Limb (tissue), 2 donors: ENCODE measurements around the gene SLC1A5.
"Not testable (repeated sequence)": the region's sequence is repeated elsewhere in the genome, so short reads cannot be mapped to it uniquely, and the experiment has no call there.

ENCODE experiments used
- DNase-seq, 2 donors: peaks; one replicate each; pipeline ENCODE4 v3.0.0-alpha.2; 2016; ENCODE audit errors: extremely low spot score in 2 of 2

The SLC1A5 gene

GRCh38 chr19:46788262-46788967 lies at the start of gene SLC1A5:
TSS of gene SLC1A5 (minus strand) at chr19:46788594. CDS start at chr19:46787965, 629 bp downstream.
- DNase-seq = peak; percentile 94 to 95

GRCh38 chr19:46838160-46838559 lies 49.8 kb upstream of the SLC1A5 start:
- no peak for DNase-seq

DNA sequence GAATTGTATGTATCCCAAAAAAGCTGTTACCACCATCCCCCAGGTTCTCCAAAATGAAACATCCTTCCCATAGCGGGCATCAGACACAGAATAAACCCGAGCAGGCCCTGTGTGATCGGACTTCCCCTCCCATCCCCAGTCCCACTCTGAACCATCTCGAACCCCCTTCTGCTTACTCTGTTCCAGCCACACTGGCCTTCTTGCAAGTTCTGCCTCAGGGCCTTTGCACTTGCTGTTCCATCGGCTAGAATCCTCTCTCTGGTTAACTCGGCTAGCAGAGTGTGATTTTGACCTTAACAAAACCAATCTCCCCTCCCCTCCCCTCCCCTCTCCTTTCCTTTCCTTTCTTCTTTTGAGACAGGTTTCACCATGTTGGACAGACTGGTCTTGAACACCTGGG lies 46.6 kb upstream of the SLC1A5 start:
- no peak for DNase-seq

GRCh38 chr19:46834121-46834520 lies 45.7 kb upstream of the SLC1A5 start:
- no peak for DNase-seq

- DNase-seq = no peak
Observed at GRCh38 chr19:46830864-46831263, 42.5 kb upstream of the SLC1A5 start.

GRCh38 chr19:46828484-46828883 lies 40.1 kb upstream of the SLC1A5 start:
- DNase-seq = no peak

- no peak for DNase-seq
Observed at GRCh38 chr19:46825731-46826055, 37.3 kb upstream of the SLC1A5 start.

GRCh38 chr19:46824890-46825730 lies 36.7 kb upstream of the SLC1A5 start:
- no peak for DNase-seq

GRCh38 chr19:46823049-46823448 lies 34.7 kb upstream of the SLC1A5 start:
- DNase-seq = no peak

DNA sequence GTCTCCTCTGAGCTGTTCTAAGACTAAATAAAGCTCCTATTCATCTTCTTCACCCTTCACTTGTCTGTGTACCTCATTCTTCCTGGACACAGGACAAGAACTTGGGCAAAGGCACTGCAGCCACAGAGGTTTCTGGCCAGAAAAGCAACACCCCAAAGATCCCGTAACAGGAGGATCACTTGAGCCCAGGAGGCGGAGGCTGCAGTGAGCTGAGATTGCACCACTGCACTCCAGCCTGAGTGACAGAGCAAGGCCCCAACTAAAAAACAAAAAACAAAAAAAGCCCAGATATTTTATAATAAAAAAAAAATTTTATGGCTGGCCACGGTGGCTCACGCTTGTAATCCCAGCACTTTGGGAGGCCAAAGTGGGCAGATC lies 34.0 kb upstream of the SLC1A5 start:
- not testable (repeated sequence) for DNase-seq

- DNase-seq = no peak
Observed at GRCh38 chr19:46821512-46822409, 33.4 kb upstream of the SLC1A5 start.

DNA sequence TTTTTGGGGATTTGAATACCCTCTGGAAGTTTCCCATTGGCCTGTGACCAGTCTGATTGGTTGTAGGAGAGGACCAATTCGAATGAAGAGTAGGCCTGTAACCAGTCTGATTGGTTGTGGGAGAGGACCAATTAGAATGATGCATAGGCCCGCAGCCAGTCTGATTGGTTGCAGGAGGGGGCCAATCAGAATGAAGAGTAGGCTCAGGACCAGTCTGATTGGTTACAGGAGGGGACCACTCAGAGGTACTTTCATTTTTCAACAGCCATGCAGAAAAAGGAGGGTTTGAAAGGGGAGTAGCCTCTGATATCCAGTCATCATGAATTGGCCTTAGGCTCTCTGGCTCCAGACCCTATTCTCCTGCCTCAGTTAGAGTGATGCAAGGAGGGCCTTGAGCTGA lies 30.4 kb upstream of the SLC1A5 start:
- no peak for DNase-seq

DNA sequence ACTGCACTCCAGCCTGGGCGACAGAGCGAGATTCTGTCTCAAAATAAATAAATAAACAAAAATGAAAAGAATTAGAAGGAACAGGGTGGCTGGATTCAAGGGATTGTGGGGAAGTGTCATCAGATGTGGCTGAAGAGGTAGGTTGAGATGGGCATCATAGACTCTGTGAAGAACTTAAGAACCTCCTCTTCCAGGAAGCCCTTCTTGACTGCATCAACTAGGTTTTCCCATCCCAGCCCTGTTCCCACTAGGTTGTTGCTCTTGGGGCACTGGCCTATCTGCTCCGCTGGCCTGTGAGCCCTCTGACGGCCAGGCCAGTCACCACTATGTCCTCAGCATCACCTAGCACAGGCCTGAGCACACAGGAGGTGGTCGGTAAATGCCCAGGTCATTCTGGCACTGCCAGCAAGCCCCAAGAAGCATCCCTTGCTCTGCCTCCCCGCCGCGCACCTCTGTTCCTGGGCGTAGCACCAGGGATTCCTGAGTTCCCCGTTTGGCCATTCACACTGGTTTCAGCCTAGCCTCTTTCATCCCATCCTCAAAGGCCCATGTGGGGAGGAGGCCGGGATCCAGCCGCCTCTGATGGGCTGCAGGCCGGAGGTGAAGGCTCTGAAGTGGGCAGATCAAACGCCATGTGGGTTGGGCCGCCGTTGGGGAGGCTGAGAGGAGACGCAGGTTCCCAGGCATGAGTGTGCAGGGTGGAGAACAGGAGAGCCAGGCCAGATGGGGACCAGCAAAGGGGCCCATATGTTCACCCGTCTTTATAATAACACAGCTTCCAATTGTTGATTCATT lies 27.6 kb upstream of the SLC1A5 start:
- DNase-seq = no peak

DNA sequence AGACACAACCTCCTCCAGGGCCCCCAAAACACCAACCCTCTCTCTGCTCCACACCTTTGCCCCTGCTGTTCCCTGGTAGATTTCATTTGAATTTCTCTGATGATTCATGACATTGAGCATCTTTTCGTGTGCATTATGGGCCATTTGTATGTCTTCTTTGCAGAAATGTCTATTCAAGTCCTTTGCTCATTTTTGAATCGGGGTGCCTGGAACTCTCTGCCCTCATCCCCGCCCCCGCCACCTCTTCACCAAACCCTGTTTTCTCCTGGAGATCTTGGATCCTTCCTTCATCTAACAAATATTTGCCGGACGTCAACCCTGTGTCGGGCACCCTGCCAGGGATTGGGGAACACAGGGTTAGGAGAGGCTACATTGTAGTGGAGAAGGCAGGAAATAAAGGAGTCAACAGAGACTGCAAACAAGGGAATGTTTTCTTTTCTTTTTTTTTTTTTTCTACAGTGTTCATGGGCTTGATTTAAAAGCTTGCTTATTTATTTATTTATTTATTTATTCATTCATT lies 25.5 kb upstream of the SLC1A5 start:
- DNase-seq = peak in 1 of 2 donors; percentile 47

- DNase-seq = no peak
Observed at GRCh38 chr19:46812977-46813838, 24.8 kb upstream of the SLC1A5 start.

DNA sequence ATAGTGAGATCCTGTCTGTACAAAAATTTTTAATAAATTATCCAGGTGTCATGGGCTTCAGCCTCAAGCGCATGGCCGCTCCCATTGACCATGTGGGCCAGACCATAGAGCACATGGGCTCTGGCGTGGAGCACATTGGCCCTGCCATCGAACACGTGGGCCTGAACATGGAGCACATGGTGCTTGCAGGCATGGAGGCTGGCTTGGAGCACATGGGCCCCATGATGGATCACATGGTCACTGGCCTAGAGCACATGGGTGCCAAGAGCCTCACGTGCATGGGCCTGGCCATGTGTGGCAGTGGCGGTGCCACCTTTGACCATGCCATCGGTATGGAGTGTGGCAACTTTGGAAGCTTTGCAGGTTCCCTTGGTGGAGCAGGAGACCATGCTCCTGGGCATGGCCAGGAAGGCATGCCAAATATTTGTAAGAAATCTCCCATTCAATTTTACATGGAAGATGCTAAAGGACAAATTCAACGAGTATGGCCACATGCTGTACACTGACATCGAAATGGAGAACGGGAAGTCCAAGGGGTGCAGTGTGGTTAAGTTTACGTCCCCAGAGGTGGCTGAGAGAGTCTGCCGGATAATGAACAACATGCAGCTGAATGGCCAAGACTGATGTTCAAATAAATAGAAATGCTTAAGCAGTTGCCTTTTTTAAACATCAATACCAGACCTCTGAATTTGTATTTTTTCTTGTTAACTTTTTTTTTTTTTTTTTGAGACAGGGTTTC lies 21.3 kb upstream of the SLC1A5 start:
- no peak for DNase-seq

- DNase-seq = no peak
Observed at GRCh38 chr19:46806656-46807055, 18.3 kb upstream of the SLC1A5 start.

DNA sequence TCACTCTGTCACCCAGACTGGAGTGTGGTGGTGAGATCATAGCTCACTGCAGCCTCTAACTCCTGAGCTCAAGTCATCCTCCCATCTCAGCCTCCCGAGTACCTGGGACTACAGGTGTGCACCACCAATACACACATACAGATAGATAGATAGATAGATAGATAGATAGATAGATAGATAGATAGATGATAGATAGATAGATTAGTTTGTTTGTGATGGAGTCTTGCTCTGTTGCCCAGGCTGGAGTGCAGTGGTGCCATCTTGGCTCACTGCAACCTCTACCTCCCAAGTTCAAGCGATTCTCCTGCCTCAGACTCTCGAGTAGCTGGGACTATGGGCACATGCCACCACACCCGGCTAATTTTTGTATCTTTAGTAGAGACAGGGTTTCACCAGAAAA lies 16.0 kb upstream of the SLC1A5 start:
- not testable (repeated sequence) for DNase-seq

DNA sequence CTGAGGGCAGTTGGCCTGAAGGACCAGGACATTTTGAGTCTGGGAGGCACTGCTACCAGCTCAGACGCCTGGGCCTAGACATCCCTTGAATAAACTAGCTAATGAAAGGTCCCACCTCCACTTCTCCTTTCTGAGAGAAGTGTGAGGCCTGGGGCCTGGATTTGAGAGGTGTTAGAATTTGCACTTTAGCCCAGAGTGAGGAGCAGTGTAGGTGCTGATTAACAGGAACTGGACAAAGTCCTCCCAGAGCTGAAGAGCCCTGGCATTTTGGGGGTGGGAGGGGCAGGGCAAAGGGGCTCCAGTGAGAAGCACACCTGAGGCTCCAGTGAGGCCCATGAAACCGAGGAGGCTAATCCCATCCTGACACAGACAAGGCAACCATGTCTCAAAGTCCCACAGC lies 15.2 kb upstream of the SLC1A5 start:
- DNase-seq = no peak
